ENCODE results near the gene LGALSL. TPM values are rescaled to one million over a fixed set of nuclear protein-coding genes. Genes with fewer than 3 reads are reported as not detected.

The LGALSL gene
- total and polyA plus RNA-seq, 2 donors from 2014 or later = 16.2 to 17.3 TPM

- TF ChIP-seq CTCF (IDR thresholded peaks at IDR 0.05; ENCODE audit: borderline replicate concordance, extremely low read depth, insufficient read depth) = no peak
- H3K4me3 ChIP-seq (ENCODE audit: low read length in 3 of 3) = no peak overlapping the region
- H3K27ac ChIP-seq (ENCODE audit: low read depth in 2 of 2, low read length in 2 of 2) = no peak overlapping the region
- H3K27me3 ChIP-seq (ENCODE audit: control insufficient read depth, insufficient read depth, low read length) = no peaks in the 10 kb centered on the region
- FAIRE-seq (no peak), DNase-seq (peak in 1 of 5 donors; percentile 15)
- H3K9ac ChIP-seq (ENCODE audit: low read length in 3 of 3) = no peak overlapping the region
- H3K36me3 ChIP-seq (ENCODE audit: control insufficient read depth in 2 of 3, insufficient read depth in 3 of 3, low read length in 3 of 3) = no peaks in the 10 kb centered on the region
- no peaks in the 10 kb centered on the region for H3K9me3 ChIP-seq (ENCODE audit: control insufficient read depth in 2 of 3, insufficient read depth in 1 of 3, low read length in 3 of 3)
- intact Hi-C loops (cut with DNase I) = loop anchor here (5.0 kb wide), 1 partner anchor 154 kb away; no protein-coding TSS in a partner anchor
- H3K4me1 ChIP-seq (ENCODE audit: control insufficient read depth in 2 of 3, insufficient read depth in 2 of 3, low read depth in 1 of 3, low read length in 3 of 3) = no peaks in the 10 kb centered on the region
Measured at GRCh38 chr2:64485961-64486360, 32.0 kb downstream of the LGALSL start.

- Histone ChIP-seq H3K27me3 (ENCODE audit: control insufficient read depth, insufficient read depth, low read length) (no peaks in the 10 kb centered on the region), H3K36me3 (ENCODE audit: control insufficient read depth in 2 of 3, insufficient read depth in 3 of 3, low read length in 3 of 3) (no peaks in the 10 kb centered on the region), H3K9ac (ENCODE audit: low read length in 3 of 3) (no peak overlapping the region), H3K27ac (ENCODE audit: low read depth in 2 of 2, low read length in 2 of 2) (no peak overlapping the region), H3K4me3 (ENCODE audit: low read length in 3 of 3) (no peak overlapping the region), H3K4me1 (ENCODE audit: control insufficient read depth in 2 of 3, insufficient read depth in 2 of 3, low read depth in 1 of 3, low read length in 3 of 3) (no peaks in the 10 kb centered on the region), H3K9me3 (ENCODE audit: control insufficient read depth in 2 of 3, insufficient read depth in 1 of 3, low read length in 3 of 3) (no peaks in the 10 kb centered on the region)
- no peak for TF ChIP-seq CTCF (IDR thresholded peaks at IDR 0.05; ENCODE audit: borderline replicate concordance, extremely low read depth, insufficient read depth)
- intact Hi-C loops (cut with DNase I) = loop anchor here (5.0 kb wide), 1 partner anchor 155 kb away; no protein-coding TSS in a partner anchor
- DNase-seq (no peak), FAIRE-seq (no peak)
Measured at GRCh38 chr2:64487256-64488049, 33.5 kb downstream of the LGALSL start.

GRCh38 chr2:64488050-64488974, 34.4 kb downstream of the LGALSL start:
- DNase-seq (peak in 4 of 5 donors; percentile 78 to 83 (median 80)), FAIRE-seq (no peak)
- H3K4me3 ChIP-seq (ENCODE audit: low read length in 3 of 3) = no peak overlapping the region
- no peaks in the 10 kb centered on the region for H3K27me3 ChIP-seq (ENCODE audit: control insufficient read depth, insufficient read depth, low read length)
- H3K4me1 ChIP-seq (ENCODE audit: control insufficient read depth in 2 of 3, insufficient read depth in 2 of 3, low read depth in 1 of 3, low read length in 3 of 3) = no peaks in the 10 kb centered on the region
- peak; percentile 96 for TF ChIP-seq CTCF (IDR thresholded peaks at IDR 0.05; ENCODE audit: borderline replicate concordance, extremely low read depth, insufficient read depth)
- no peaks in the 10 kb centered on the region for H3K36me3 ChIP-seq (ENCODE audit: control insufficient read depth in 2 of 3, insufficient read depth in 3 of 3, low read length in 3 of 3)
- H3K9ac ChIP-seq (ENCODE audit: low read length in 3 of 3) = peak overlapping the region in 1 of 3 donors; percentile 52
- H3K27ac ChIP-seq (ENCODE audit: low read depth in 2 of 2, low read length in 2 of 2) = no peak overlapping the region
- intact Hi-C loops (cut with DNase I) = loop anchor here (5.0 kb wide), 1 partner anchor 156 kb away; no protein-coding TSS in a partner anchor
- no peaks in the 10 kb centered on the region for H3K9me3 ChIP-seq (ENCODE audit: control insufficient read depth in 2 of 3, insufficient read depth in 1 of 3, low read length in 3 of 3)
